SU-DHL-6 (cell line): ENCODE data around the gene NCKAP1.

Experiments used
- CTCF ChIP-seq: fragments of 200-600 bp; sonication (generic); IDR thresholded peaks from one replicate; pipeline ENCODE4 v1.5.1; 2017; ENCODE audit warnings: antibody characterized with exemption, mild to moderate bottlenecking, low read length, moderate library complexity; ENCODE audit not compliant: insufficient read depth, poor library complexity, severe bottlenecking
- EZH2phosphoT487 ChIP-seq: fragments of 200-600 bp; sonication (generic), shearing (Covaris generic); conservative IDR thresholded peaks from 2 replicates; pipeline ENCODE4 v1.6.1; 2018; ENCODE audit warnings: mild to moderate bottlenecking, antibody characterized with exemption, low read length, moderate library complexity, mixed read lengths

GRCh38 chr2:182980652-182981051 lies 57.6 kb downstream of the NCKAP1 start:
- TF ChIP-seq CTCF (no peak), EZH2phosphoT487 (no peak)
